Cerebellar nuclear complex (tissue), 1 donor: Measurements from ENCODE around the gene NAP1L5.

ENCODE experiments used
- DNase-seq, 2 experiments: peaks; one replicate each; lab custom pipeline; 2025; lab: John Stamatoyannopoulos, UW

NAP1L5 gene

GRCh38 chr4:88697588-88698329 lies at the start of gene NAP1L5:
NAP1L5 (minus strand) TSS chr4:88697829; CDS start chr4:88697754, 75 bp downstream.
- peak in 1 of 2 experiments; percentile 9 for DNase-seq

GRCh38 chr4:88747351-88747750 lies 49.7 kb upstream of the NAP1L5 start:
- no peak for DNase-seq

- DNase-seq = no peak
Observed at GRCh38 chr4:88746206-88746605, 48.6 kb upstream of the NAP1L5 start.

GRCh38 chr4:88745581-88746163 lies 48.0 kb upstream of the NAP1L5 start:
- peak; percentile 2 to 39 for DNase-seq

- no peak for DNase-seq
Observed at GRCh38 chr4:88745175-88745574, 47.5 kb upstream of the NAP1L5 start.

GRCh38 chr4:88744609-88745008 lies 47.0 kb upstream of the NAP1L5 start:
- no peak for DNase-seq

- no peak for DNase-seq
Observed at GRCh38 chr4:88743696-88744095, 46.1 kb upstream of the NAP1L5 start.

GRCh38 chr4:88742561-88742960 lies 44.9 kb upstream of the NAP1L5 start:
- no peak for DNase-seq

- no peak for DNase-seq
Observed at GRCh38 chr4:88738180-88738579, 40.6 kb upstream of the NAP1L5 start.

GRCh38 chr4:88737307-88737941 lies 39.8 kb upstream of the NAP1L5 start:
- DNase-seq = no peak

GRCh38 chr4:88736264-88736663 lies 38.6 kb upstream of the NAP1L5 start:
- DNase-seq = no peak

- DNase-seq = no peak
Observed at GRCh38 chr4:88735564-88735963, 37.9 kb upstream of the NAP1L5 start.

- no peak for DNase-seq
Observed at GRCh38 chr4:88734403-88734949, 36.8 kb upstream of the NAP1L5 start.

- no peak for DNase-seq
Observed at GRCh38 chr4:88732714-88733368, 35.2 kb upstream of the NAP1L5 start.

- DNase-seq = no peak
Observed at GRCh38 chr4:88731381-88731780, 33.8 kb upstream of the NAP1L5 start.

GRCh38 chr4:88730811-88731210 lies 33.2 kb upstream of the NAP1L5 start:
- no peak for DNase-seq

GRCh38 chr4:88729146-88729760 lies 31.6 kb upstream of the NAP1L5 start:
- peak in 1 of 2 experiments; percentile 12 for DNase-seq

- DNase-seq = no peak
Observed at GRCh38 chr4:88728146-88728545, 30.5 kb upstream of the NAP1L5 start.

GRCh38 chr4:88725986-88726385 lies 28.4 kb upstream of the NAP1L5 start:
- no peak for DNase-seq

GRCh38 chr4:88725143-88725542 lies 27.5 kb upstream of the NAP1L5 start:
- DNase-seq = no peak

- DNase-seq = no peak
Observed at GRCh38 chr4:88724406-88724805, 26.8 kb upstream of the NAP1L5 start.

- no peak for DNase-seq
Observed at GRCh38 chr4:88722828-88723227, 25.2 kb upstream of the NAP1L5 start.
